Kasumi-1 (cell line): ENCODE data around the gene CEL.
A peak's percentile ranks its signal among the peaks of the same experiment; 100 is the strongest.
"Not testable (repeated sequence)": the region's sequence is repeated elsewhere in the genome, so short reads cannot be mapped to it uniquely, and the experiment has no call there.

Source experiments
- DNase-seq, 2 experiments: peaks; one replicate each; lab custom pipeline; 2025; lab: John Stamatoyannopoulos, UW

Gene CEL

DNA sequence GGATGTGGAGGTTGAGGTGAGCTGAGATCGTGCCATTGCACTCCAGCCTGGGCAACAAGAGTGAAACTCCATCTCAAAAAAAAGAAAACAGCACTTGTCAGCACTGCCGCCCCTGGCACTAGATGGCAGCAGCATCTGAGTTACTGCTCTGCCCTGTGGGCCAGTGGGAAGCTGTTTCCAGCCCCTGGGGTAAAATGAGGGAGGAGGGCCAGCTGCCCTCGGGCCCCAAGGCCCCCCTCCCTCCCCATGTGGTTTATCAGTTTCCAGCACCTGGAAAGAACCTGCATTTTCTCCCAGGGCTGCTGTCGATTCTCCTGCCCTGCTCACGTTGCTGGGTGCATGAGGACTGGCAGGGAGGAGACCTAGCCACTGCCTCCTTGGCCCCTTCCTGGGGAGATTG is 13.2 kb upstream of the CEL start:
- peak; percentile 28 to 47 for DNase-seq

DNA sequence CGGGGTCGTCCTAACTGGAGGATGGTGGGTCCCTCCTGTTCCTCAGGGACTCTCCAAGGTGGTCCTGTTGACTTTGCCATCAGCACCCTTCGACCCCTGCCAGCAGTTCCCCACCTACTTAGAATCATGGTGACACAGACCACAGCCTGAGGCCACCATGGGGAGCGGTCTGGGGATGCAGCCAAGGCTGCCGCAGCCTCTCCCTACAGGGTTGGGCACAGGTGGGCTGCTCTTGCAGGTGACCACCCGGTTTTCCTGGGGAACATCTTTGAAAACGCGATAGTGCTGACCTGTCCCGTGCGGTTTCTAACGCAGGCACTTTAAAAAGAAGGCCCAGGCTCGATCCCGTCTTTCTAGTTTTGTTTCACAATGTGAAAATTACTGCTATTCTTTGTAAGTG is 12.7 kb upstream of the CEL start:
- no peak for DNase-seq

DNA sequence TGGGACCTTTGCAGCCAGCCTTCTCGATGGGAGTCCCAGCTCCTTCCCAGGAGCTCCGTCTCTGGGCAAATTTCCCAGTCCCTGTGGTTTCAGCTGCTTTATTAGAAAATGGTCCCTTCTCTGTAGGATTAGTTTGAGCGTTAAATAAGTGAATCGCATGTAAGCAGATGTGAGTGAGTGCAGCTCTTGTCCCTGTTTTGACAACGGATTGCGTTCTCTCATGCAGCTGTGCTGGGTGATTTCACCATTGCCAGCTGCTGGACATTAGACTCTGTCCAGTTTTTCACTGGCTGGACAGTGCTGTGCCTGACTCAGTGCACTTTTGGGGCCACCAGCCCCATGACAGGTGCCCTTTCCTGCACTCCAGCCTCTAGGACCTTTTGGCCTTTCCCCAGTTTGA is 11.6 kb upstream of the CEL start:
- no peak for DNase-seq

DNA sequence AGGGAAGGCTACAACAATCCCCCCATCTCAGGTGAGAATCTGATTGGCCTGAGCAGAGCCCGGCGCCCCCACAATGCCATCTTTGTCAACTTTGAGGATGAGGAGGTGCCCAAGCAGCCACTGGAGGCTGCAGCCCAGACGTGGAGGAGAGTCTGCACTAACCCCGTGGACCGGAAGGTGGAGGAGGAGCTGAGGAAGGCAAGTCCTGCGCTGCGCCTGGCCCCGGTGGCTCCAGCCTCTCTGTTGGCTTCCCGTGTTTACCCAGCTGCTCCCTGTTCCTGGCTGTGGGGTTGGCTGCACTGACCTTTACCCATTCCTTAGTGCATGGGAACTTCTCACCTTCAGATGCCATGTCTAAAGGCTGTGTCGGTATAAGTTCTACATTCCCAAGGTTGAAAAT is 11.0 kb upstream of the CEL start:
- no peak for DNase-seq

DNA sequence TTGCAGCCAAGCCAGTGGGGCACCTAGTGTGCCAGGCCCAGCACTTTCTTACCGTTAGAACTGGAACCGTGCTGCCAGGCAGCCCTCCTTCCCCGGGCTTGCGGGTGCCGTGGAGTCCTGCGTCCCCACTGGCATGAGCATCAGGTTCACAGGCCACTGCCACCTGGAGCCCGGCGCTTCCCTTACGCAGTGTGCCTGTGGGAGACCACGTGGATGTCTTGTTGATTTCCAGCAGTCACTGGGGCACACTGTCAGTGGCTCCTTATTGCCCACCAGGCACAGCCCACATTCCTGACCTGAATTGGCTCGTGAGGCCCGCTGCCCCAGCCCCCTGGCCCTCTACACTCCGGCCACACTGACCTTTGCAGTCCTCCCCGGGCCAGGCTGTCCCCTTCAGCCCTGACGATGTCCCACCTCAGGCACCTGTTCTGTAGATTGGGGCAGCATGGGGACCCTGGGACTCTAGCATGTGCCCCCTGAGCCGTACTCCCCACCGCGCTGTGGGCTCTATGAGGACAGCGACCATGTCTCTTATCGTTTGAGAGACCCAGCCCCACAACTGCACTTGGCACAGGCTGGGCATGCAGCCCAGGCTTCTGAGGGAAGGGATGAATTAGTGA is 10.4 kb upstream of the CEL start:
- DNase-seq = no peak

DNA sequence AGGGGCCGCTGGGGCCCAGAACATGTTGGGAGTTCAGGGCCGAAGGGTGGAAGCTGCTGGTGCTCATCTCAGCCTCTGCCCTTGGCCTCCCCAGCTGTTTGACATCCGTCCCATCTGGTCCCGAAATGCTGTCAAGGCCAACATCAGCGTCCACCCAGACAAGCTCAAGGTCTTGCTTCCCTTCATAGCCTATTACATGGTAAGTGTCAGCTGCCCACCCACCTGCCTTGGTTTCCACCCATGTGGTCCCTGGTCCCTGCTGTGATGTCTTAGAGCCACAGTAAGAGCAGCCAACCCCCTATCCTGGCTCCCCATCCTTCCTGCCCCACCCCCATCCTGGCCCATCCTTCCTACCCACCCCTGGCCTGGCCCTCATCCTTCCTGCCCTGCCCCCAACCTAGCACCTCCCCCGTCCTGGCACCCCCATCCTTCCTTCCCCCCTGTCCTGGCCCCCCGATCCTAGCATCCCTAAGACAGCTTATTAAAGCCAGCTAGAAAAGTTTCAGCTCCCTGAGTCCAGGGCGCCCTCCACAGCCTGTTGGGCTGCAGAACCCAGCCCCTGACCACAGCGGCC is 9.7 kb upstream of the CEL start:
- DNase-seq = no peak

DNA sequence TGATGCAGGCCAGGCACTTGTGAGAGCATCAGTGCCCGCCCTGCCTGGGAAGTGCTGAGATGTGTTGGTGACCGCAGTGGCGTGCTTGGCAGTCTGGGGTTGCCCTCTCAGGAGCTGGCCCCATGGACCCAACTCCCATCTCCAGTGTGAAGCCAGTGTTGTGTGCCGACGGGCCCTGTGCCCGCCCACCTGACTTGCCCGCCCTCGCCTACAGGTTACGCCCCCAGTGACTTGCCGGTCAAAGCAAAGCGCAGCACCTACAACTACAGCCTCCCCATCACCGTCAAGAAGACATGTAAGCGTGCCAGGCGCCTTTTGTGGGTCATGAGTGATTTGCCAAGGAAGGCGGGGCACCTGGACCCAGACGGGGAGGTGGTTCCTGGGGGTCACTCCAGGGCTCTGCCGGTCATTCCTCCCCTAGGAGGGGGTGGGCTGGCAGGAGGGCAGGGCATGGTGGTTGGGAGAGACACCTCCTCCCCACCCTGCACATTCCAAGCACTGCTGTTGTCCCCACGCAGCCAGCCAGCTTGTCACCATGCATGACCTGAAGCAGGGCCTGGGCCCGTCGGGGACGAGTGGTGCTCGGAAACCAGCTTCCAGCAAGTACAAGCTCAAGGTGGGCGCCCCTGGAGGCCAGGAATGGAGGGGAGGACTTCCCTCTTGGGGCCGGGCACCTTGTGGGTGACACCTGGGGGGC is 7.4 kb upstream of the CEL start:
- DNase-seq = no peak

DNA sequence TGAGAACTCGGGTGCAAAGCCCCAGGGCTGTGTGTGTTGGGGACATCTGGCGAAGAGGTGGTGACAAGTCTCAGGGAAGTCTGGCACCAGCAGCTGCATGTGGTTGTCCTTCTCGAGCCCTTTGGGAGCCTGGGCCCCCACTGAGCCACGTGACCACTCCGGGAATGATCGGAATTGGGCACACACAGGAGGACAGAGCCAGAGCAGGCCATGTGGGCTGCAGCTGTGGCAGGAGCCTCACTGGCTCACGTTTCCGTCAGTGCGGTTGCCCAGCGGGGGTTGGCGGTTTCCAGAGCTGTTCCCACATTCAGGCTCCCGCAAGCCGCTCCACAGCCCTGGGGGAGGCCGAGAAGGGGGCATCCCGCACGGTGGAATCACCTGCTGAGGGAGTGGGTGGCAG is 6.8 kb upstream of the CEL start:
- no peak for DNase-seq

DNA sequence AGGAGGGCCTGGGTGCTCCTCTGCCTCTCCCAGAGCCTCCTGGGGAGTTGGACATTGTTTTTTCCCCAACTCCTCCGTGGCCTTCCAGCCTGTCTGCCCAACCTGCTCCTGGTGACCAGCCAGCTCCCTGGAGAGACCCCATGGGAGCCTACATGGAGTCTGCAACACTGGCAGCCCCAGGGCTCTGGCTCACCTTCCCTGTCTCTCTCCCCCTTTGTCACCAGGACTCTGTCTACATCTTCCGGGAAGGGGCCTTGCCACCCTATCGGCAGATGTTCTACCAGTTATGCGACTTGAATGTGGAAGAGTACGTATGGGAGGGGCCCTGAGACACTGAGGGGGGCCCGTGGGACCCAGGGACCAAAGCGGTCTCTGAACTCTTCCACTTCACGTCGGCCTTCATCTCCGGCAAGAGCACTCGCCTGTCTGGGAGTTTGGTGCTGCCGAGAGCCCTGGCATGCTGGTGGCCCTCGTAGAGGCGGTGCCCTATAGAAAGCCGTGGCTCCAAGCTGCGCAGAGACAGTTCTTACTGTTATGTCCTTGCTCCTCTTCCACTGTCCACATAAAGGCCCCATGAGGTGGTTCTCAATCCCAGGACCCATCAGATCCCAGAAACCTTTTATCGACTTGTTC is 5.9 kb upstream of the CEL start:
- no peak for DNase-seq

DNA sequence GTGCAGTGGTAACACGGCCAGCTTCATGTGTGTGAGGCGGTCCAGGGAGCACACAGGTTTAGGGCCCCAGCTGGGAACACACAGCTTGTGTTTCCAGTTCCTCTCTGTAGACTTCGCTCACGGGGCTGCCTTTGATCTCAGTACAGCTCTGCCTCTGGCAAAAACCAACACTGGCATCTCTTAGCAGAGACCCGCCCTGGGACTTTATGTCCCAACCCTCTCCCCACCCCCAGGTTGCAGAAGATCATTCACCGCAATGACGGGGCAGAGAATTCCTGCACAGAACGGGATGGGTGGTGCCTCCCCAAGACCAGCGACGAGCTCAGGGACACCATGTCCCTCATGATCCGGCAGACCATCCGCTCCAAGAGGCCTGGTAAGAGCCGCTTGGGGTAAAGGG is 5.2 kb upstream of the CEL start:
- no peak for DNase-seq

DNA sequence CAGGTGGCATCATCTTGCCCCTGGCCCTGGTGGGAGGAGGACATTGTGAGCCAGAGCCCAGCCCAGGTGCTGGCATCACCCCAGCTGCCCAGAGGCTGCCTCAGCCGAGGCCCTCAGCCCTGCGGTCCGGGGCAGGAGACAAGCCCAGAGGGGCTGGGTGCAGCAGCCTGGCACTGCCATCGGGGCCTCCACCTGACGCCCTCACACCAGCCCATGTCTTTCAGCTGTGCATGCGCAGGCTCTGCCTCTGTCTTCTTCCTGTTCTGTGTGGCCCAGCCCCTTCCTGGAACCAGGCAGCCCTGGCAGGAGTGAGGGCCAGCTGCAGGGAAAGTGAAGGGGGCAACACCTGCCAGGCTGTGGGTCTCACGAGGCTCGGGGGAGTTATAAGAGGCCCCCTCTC is 4.8 kb upstream of the CEL start:
- no peak for DNase-seq

DNA sequence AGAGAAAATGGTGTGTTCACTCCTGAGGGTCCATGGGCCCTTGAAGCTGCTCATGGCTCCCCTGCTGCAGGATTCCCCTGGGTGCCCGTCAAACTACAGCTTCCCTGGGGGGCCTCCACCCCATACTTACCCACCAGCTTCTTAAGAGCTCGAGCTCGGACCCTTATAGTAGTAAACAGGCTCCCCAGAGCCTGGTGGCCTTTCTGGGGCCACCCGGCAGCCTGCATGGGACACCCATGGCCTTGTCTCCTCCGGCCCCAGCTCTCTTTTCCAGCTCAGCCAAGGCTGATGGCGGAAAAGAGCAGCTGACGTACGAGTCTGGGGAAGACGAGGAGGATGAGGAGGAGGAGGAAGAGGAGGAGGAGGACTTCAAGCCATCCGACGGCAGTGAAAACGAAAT is 4.2 kb upstream of the CEL start:
- no peak for DNase-seq

DNA sequence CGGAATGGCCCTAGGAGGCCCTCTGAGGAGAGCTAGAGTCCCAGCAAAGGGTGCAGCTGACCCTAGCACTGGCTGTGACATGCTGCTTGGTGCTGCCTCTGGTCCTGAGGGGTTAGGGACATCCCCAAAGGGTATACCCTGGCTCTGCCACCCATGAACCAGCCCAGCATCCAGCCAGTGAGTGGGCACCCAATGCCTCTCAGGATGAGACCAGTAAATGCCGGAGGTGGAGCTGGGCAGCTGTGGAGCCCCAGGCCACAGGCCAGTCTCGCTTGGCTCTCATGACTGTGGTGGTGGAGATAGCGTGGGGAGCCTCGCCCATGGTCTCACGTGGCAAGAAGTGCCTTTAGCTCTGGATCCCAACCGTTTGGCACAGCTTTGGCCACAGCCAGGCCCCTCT is 3.7 kb upstream of the CEL start:
- DNase-seq = no peak

DNA sequence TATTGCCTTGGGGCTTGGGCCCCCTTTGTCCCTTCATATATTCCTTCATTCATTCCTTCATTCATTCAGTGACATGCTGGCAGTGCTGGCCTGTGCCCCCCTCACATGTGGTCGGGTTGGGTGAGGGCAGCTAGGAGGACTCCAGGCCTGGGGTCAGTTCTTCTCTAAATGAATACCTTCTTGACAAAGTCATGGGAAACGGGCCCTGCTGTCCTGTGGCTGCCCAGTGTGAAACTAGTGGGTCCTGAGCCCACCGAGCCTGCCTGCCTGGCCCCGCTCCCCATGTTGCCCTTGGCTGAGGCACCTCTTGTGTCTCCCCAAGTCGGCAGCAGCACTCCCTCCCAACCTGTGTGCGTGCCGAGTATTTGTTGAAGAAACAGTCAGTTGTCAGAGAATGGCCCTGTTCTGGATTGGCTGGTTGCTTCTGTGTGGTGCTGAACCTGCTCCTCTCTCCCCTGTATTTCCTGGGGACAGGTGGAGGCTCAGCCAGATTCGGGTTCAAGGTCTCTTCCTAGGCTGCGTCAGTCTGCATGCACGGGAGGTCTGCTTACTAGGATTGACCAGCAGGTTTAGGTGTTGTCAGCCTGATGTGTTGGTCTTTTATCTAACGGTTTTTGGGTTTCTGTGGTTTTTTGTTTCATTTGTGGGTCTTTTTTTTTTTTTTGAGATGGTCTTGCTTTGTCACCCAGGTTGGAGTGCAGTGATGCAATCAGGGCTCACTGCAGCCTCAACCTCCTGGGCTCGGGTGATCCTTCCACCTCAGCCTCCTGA is 3.0 kb upstream of the CEL start:
- no peak for DNase-seq

DNA sequence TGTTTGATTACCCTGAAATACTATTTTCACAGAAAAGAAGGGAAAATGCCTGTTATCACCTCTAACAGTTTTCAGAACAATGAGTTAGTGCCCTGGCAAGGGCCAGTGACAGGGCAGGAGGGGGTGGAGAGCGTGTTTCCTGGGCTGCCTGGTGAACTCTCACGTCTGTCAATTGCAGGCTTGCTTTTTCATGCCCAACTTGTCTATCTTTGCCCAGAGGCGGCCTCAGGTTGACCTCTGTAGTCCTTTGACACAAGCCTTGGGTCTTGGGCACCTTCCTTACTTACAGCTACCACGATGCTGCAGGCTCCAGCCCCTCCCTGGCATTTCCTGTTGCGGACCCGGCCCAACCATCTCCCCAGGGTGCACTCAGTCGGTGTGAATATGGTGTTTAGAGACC is 2.2 kb upstream of the CEL start:
- no peak for DNase-seq

DNA sequence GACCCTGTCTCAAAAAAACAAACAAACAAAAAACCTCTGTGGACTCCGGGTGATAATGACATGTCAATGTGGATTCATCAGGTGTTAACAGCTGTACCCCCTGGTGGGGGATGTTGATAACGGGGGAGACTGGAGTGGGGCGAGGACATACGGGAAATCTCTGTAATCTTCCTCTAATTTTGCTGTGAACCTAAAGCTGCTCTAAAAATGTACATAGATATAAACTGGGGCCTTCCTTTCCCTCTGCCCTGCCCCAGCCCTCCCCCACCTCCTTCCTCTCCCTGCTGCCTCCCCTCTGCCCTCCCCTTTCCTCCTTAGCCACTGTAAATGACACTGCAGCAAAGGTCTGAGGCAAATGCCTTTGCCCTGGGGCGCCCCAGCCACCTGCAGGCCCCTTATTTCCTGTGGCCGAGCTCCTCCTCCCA is 1.4 kb upstream of the CEL start:
- peak; percentile 67 to 72 for DNase-seq

DNA sequence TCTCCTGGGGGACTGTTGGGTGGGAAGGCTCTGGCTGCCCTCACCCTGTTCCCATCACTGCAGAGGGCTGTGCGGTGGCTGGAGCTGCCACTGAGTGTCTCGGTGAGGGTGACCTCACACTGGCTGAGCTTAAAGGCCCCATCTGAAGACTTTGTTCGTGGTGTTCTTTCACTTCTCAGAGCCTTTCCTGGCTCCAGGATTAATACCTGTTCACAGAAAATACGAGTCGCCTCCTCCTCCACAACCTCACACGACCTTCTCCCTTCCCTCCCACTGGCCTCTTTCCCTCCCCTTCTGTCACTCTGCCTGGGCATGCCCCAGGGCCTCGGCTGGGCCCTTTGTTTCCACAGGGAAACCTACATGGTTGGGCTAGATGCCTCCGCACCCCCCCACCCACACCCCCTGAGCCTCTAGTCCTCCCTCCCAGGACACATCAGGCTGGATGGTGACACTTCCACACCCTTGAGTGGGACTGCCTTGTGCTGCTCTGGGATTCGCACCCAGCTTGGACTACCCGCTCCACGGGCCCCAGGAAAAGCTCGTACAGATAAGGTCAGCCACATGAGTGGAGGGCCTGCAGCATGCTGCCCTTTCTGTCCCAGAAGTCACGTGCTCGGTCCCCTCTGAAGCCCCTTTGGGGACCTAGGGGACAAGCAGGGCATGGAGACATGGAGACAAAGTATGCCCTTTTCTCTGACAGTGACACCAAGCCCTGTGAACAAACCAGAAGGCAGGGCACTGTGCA is 590 bp upstream of the CEL start:
- DNase-seq = not testable (repeated sequence)

DNA sequence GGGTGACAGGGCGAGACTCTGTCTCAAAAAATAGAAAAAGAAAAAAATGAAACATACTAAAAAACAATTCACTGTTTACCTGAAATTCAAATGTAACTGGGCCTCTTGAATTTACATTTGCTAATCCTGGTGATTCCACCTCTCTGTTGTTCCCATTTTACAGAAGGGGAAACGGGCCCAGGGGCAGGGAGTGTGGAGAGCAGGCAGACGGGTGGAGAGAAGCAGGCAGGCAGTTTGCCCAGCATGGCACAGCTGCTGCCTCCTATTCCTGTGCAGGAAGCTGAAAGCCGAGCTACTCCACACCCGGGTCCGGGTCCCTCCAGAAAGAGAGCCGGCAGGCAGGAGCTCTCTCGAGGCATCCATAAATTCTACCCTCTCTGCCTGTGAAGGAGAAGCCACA is 788 bp downstream of the CEL start:
- DNase-seq = not testable (repeated sequence)

DNA sequence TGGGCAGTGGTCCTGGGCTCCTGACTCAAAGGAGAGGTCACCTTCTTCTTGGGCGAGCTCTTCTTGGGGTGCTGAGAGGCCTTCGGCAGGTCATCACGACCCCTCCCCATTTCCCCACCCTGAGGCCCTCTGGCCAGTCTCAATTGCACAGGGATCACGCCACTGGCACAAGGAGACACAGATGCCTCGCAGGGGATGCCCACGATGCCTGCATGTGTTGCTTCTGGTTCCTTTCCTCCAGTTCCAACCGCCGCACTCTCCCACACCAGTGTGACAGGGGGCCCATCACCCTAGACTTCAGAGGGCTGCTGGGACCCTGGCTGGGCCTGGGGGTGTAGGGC is 1.3 kb downstream of the CEL start:
- DNase-seq = no peak

DNA sequence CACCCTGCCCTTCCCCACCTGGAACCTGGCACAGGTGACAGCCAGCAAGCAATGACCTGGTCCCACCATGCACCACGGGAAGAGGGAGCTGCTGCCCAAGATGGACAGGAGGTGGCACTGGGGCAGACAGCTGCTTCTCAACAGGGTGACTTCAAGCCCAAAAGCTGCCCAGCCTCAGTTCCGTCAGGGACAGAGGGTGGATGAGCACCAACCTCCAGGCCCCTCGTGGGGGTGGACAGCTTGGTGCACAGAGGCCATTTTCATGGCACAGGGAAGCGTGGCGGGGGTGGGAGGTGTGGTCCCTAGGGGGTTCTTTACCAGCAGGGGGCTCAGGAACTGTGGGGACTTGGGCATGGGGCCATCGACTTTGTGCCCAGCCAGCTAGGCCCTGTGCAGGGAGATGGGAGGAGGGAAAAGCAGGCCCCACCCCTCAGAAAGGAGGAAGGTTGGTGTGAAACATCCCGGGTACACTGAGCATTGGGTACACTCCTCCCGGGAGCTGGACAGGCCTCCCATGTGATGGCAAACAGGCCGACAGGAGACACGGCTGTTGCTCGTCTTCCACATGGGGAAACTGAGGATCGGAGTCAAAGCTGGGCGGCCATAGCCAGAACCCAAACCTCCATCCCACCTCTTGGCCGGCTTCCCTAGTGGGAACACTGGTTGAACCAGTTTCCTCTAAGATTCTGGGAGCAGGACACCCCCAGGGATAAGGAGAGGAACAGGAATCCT is 1.9 kb downstream of the CEL start:
- DNase-seq = no peak
